GM12872 (cell line): Measurements from ENCODE around the gene YARS1.

Source experiments
- TF ChIP-seq, protein P1 (sequence below): IDR thresholded peaks from 3 replicates; pipeline ENCODE4 v1.5.1; 2011; ENCODE audit warnings: low read depth, mild to moderate bottlenecking, low read length, moderate library complexity; ENCODE audit not compliant: insufficient read depth

Gene YARS1

DNA sequence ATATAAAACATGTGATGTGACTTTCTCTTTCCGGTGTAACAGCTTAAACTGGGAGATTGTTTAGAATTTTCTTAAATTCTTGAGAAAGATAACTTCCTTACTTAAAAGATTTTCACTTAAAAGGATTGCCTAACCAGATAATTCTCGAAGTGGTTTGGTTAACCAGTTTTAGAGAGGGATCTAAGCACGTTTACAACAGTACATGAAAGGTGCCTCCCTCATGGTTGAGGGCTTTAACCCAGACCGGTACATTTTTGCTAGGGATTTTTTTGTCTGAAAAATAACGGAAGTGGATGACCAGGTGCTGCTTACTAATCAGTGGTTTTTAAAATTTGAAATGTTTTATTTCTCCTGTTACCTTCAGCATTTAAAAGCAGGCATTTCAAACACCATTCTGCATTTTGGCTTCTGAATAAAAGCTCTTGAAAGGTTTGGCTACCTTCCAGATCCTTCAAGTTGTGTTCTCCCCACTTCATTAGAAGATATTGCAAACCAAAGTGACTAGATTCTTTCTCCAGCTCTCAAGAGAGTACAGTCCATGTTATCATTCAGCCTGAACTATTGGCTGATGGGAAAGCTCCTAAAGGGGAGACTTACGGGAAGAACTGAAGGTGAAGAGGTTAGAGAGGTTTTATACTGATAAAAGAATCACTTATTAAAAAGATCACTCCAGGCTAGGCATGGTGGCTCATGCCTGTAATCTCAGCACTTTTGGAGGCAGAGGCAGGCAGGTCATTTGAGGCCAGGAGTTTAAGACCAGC lies 13.1 kb upstream of the YARS1 start:
- TF ChIP-seq, protein P1, sequence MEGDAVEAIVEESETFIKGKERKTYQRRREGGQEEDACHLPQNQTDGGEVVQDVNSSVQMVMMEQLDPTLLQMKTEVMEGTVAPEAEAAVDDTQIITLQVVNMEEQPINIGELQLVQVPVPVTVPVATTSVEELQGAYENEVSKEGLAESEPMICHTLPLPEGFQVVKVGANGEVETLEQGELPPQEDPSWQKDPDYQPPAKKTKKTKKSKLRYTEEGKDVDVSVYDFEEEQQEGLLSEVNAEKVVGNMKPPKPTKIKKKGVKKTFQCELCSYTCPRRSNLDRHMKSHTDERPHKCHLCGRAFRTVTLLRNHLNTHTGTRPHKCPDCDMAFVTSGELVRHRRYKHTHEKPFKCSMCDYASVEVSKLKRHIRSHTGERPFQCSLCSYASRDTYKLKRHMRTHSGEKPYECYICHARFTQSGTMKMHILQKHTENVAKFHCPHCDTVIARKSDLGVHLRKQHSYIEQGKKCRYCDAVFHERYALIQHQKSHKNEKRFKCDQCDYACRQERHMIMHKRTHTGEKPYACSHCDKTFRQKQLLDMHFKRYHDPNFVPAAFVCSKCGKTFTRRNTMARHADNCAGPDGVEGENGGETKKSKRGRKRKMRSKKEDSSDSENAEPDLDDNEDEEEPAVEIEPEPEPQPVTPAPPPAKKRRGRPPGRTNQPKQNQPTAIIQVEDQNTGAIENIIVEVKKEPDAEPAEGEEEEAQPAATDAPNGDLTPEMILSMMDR: no peak

DNA sequence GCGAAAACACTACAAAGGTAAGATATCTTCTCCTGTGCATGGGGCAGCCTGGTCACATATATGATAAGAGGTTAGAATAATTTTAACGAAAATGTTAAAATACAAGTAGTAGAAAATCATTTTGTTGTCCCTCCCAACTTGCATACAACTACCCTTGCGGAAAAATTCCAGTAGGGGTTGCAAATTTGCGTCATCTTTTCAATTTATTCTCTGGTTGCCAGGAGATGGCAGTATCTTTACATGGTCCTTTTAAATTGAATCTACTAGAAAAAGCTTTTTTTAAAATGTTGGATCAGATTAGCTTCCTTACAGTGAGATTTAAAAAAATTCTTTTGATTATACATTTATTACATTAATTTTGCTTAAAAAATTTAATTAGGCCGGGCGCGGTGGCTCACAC lies 11.2 kb upstream of the YARS1 start:
- TF ChIP-seq, protein P1: no peak

DNA sequence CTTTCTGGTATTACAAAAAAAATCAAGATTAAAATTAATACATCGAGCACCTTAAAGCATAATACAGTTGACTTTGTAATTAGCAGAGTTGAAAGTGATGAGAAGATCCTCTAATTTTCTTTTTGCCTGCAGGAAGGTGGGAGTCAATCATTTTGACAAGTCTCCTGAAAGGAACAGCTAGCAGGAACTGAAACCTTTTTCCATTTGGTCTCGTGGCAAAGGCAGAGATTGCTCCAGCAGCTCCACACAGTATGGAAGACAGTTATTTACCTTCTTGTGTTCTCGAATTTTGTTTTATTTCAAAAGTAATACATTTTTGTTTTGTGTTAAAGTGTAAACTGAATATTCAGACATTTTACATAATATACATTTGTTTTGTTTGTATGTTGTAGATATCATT lies 8.0 kb upstream of the YARS1 start:
- TF ChIP-seq, protein P1: no peak

DNA sequence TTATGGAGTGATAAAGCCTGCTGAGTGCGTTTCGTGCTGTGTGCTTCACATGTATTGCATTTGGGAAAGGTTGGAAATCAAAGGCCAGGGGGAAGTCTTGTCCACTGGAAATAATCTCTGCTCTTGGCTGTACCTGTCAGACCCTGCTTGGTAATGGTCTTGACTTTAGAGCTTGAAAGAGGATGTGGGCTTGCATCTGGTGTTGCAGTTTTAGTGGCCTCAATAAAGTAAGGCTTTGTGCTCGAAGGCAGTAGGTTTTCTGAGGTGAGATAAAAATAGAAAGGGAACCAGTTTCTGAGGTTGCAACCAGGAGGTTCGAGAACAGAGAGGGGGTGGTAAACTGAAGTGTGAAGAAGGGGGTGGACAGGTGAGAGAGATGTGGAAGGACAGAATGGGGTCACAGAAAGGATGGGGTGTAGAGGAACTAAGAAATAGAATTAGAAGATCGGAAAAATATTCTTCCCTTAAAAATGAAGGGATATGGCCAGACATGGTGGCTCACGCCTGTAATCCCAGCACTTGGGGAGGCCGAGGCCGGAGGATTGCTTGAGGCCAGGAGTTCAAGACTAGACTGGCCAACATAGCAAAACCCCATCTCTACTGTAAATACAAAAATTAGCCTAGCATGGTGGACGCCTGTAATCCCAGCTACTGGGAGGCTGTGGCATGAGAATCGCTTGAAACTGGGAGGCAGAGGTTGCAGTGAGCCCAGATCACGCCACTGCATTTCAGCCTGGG lies 1.8 kb upstream of the YARS1 start:
- TF ChIP-seq, protein P1: no peak

DNA sequence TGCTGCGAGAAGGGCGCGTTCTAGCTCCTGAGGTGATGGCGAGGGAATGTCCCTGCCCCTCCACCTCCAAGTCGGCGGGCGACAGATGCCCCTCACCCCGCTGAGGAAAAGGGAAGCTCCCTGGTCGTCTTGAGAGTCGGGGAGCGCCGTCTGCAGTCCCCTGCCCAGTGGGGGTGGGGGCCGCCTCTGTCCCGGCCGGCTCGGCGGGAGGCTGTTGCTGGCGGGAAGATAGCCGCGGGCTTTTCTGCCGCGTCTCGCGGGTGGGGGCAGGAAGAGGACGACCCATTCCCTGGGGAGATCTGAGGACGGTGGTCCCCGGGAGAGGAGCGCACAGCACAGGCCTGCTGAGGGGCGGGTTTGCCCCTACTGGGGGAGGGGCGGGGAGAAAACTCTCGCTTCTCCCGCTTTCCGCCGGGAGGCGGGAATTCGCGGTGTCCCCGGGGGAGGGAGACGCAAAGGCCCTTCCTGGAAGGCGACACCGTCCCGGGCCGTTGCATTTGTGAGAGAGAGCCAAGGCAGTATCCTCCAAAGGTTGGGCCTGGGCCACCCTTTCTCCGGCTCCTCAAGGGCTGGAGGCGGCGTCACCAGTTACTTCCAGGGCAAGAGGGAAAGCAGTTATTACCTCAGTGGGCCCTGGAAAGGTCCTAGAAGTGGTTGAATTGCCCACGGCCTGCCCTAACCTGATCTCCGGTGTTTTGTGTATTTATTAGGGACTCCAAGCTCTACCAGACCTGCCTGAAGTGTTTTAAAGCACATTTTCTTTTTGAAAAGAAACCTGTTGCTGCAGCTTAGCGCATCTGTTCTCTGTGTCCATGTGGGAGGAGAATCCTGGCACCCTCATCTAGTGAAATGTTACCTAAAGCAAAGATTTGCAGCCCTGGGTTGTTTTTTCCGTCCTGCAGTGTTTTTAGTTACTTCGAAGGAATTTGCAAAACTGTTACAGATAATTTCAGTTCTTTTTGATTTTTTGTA lies 943 bp upstream of the YARS1 start:
- TF ChIP-seq, protein P1: no peak

DNA sequence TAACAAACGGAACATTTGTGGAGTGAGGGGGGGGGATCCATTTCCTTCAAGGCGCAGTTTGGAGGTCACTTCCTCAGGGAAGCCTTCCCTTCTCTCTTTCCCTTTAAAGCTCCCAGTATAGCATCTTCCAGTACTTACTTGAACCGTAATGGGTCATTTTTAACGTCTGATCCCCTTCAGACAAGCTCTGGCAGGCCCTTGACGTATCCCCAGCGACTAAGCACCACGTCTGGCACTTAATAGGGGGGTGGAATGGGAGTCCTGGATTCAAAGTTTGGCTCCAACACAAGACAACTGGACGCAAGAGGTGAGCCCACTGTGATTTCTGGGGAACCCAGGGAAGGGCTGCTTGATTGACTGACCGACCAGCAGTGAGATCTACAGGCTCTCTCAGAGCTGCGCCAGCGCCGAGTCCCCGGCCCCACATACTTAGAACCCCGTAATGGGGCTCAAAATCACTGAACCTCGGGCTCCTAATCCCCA lies 441 bp downstream of the YARS1 start:
- TF ChIP-seq, protein P1: no peak
